Muscle of arm (tissue), 12 donors: Measurements from ENCODE around the gene ZMYND8. TPM values are rescaled to one million over a fixed set of nuclear protein-coding genes. Genes with fewer than 3 reads are reported as not detected.
A peak's percentile ranks its signal among the peaks of the same experiment; 100 is the strongest.
"Not testable (repeated sequence)": the region's sequence is repeated elsewhere in the genome, so short reads cannot be mapped to it uniquely, and the experiment has no call there.

Source experiments
- DNase-seq: peaks from one replicate; pipeline ENCODE4 v3.0.0-alpha.2; 2013
- polyA plus RNA-seq, 12 donors: library from polyadenylated mRNA; unstranded; fragments of 120-200 nt; gene quantifications; one replicate each; pipeline ENCODE4 v1.2.1, GENCODE V29; 2013; ENCODE audit not compliant: insufficient read length in 12 of 12

ZMYND8 gene
- polyA plus RNA-seq, 12 donors = 14.7 to 83.9 (median 17.1) TPM

DNA sequence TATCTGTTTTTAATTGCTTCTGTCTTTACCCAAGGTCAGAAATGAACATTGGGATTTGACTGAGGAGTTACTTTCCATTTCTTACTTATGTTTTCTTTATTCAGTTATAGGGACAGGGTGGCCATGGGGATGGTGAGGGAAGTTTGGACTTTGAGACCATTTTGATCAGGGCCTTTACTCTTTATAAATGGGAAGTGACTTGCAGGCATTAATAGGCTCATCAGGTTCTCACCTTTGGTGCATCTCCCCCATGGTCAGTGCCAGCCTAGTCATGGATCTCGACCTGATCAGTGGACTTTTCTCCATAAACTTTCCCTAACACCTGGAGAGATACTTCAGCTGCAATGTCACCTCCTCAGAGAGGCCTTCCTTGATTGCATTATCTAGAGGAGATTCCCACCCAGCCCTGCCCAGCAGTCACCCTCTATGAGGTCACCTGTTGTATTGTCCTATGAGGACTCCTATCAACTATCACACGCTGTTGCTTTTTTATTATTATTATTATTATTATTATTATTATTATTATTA lies 16.8 kb upstream of the ZMYND8 start:
- DNase-seq = no peak

DNA sequence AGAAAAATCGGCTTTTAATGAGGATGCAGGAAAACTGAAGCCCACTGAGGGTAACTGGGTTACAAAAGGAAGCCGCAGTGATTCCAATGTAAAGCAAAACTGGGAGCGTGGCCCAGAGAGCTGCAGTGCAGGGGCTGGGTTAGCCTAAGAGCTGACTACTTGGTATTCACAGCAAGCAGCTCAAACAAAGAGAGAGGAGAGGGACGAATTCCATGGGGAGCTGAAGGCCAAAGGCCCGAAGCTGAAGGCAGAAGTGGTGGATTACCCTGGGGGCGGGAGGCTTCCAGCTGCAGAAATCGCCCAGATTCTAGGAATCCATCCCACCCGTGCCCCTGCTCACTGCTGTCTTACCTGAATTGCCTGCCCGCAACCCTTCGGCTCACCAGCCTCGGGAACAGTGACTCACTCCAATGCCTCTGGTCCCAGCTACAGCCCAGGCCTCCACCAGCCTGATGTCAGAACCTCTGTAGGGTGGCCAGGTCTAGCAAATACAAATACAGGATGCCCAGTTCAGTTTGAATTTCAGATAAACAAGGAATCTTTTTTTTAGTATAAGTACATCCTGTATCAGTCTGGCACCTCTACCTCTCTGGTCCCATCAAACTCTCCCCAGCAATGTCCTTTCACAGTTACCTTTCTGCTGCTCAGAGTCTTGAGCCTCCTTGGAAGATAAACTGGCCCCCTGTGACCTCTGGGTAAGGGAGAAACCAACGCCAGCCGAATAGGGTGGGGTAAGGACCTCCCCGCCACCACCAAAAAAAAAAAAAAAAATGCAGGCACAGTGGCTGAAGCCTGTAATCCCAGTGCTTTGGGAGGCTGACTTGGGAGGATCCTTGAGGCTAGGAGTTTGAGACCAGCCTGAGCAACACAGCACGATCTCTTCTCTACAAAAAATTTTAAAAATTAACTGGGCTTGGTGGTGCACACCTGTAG lies 14.6 kb upstream of the ZMYND8 start:
- DNase-seq = no peak

DNA sequence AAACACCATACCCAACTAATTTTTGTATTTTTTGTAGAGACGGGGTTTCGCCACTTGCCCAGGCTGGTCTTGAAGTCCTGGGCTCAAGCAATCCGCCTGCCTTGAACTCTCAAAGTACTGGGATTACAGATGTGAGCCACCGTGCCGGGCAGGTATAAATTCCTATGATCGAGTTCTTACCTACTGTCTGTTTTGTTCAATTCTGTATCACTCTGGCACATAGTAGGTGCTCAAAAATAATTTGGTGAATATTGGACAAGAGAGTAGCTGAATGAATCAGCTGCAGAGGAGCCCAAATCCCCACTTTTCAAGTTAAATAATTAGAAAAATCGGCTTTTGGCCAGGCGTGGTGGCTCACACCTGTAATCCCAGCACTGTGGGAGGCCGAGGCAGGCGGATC lies 13.7 kb upstream of the ZMYND8 start:
- no peak for DNase-seq

DNA sequence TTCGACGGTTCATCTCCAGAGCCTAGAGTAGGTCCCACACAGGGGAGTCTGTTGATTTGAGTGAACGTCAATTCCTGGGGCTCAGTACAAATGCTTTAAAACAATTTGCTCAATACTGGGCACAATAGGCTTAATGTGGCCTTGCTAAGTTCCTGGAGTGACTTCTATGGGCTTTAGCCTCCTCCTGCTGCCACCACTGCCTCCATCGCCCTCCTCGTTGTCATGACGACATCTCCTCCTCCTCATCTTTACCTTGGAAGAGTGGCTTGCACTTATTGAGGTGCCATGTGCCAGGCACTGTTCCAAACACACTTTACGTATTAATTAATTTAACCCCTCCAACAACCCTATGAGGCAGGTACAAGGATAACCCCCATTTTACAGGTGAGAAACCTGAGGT lies 11.8 kb upstream of the ZMYND8 start:
- DNase-seq = no peak

DNA sequence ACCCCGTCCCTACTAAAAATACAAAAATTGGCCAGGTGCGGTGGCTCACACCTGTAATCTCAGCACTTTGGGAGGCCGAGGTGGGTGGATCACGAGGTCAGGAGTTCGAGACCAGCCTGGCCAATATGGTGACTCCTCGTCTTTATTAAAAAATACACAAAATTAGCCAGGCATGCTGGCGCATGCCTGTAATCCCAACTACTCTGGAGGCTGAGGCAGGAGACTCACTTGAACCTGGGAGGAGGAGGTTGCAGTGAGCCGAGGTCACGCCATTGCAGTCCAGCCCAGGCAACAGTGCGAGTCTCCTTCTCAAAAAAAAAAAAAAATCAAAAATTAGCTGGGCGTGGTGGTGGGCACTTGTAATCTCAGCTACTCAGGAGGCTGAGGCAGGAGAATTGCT lies 9.8 kb upstream of the ZMYND8 start:
- DNase-seq = not testable (repeated sequence)

DNA sequence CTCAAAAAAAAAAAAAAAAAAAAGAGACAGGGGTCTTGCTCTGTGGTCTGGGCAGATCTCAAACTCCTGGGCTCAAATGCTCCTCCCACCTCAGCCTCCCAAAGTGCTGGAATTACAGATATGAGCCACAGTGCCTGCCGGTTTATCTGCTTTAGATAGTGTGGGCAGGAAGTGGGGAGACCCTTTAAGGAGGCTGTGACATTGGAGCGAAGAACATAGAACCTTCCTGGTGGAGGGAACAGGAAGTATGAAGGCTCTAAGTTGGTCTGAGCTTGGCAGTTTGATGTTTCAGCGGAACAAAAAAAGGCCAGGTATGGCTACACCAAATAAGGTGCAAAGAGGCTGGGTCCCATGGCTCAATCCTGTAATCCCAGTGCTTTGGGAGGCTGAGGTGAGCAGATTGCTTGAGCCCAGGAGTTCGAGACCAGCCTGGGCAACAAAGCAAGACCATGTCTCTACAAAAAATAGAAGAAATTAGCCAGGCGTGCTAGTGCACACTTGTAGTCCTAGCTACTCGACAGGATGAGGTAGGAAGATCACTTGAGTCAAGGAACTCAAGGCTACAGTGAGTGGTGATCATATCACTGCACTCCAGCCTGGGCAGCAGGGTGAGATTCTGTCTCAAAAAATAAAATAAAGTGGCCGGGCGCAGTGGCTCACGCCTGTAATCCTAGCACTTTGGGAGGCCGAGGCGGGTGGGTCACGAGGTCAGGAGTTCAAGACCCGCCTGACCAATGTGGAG lies 8.7 kb upstream of the ZMYND8 start:
- DNase-seq = no peak

DNA sequence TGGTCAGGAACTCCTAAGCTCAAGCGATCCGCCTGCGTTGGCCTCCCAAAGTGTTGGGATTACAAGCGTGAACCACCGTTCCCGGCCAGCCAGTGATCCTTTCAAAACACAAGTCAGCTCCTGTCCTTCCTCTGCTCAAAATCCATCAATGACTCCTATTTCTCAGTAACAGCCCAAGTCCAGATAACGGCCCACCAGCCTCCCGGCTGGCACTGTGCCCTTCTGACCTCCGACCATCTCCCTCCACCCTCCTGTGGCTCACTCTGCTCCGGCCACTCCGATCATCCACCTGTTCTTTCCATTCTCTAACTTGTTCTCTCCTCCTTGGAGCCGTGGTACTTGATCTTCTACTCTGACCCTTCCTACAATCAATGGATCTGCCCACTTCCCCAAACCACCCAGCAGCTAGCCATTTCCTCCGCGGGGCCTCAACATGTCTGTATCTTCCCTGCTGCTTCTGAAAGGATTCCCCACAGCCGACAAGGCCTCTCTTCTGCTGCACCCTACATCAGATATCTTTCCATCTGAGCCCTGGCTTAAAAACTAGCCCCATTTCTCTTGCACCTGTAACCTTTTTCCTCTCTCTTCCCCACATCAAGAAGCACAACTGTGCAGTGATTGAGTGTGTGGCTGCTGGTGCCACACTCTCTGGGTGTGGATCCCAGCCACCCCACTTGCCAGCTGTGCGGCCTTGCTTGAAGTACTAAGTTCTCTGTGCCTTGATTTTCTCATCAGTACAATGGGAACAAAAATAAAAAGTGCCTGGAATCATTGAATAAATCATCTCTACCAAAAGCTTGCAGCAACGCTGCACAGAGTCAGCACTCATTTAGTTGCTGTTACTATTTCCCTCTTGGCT lies 6.1 kb upstream of the ZMYND8 start:
- DNase-seq = no peak

DNA sequence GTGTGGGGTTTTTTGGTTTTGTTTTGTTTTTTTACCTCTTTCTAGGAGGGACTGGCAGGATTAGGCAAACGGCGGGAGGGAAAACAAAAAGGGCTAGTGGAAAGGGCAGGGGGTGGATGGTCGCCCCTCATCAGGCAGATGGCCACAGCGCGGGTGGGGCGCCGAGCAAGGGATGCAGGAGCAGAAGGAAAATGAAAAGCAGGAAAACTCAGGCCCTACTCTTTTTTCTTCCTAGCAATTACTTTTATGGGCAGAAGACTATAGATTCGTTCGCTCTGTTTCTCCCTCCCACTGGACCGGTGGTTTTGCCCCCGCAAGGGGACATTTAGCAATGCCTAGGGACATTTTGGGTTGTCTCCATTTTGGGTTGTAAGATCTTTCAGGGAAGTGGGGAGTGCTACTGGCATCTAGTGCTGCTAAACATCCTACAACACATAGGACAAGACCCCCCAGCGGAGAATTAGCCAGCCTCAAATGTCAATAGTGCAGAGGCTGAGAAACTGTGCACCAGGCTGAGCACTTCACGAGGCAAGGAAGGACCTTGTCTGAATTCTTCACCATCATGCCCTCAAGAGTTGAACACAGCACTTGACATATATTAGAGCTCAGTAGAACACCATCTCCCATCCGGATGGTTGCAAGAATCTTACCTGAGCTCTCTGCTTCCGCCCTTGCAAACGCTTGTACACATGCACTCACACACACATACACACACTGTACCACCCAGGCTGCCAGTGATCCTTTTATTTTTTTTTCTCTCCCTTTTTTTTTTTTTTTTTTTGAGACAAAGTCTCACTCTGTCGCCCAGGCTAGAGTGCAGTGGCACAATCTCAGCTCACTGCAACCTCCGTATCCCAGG lies 4.8 kb upstream of the ZMYND8 start:
- no peak for DNase-seq

DNA sequence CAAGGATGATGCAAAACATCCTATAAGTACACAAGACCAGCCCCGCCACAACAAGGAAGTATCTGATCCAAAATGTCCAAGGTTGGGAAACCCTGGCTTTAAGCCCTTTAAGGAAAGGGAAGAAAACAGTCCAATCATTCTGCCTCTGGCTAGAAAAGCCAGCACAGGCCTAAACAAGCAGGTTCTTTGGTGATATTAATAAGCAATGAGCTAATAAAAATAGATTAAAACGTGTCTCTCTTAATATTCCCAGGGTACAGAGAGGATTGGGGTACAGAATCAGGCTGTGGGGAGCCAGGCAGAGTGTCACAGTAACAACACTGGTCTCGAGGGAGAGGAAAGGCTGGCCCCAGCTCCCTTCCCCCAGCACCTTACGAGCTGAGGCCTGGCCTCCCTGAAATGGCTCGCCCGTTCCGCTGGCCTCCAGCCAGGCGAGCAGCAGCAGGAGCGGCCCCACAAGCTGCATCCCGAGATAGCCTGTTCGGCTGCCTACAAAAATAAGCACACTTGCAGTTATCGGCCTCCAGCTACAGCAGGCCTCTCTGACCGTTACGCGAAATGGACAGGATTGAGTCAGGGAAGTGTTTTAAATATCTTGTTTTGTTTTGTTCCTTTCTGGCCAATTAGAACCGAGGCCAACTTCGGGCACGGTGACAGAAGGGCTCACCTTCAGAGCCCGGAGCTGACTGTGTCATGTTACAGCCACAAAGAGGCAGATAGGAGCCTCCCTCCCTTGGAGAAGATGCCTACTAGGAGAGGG lies 4.0 kb upstream of the ZMYND8 start:
- peak; percentile 74 for DNase-seq

DNA sequence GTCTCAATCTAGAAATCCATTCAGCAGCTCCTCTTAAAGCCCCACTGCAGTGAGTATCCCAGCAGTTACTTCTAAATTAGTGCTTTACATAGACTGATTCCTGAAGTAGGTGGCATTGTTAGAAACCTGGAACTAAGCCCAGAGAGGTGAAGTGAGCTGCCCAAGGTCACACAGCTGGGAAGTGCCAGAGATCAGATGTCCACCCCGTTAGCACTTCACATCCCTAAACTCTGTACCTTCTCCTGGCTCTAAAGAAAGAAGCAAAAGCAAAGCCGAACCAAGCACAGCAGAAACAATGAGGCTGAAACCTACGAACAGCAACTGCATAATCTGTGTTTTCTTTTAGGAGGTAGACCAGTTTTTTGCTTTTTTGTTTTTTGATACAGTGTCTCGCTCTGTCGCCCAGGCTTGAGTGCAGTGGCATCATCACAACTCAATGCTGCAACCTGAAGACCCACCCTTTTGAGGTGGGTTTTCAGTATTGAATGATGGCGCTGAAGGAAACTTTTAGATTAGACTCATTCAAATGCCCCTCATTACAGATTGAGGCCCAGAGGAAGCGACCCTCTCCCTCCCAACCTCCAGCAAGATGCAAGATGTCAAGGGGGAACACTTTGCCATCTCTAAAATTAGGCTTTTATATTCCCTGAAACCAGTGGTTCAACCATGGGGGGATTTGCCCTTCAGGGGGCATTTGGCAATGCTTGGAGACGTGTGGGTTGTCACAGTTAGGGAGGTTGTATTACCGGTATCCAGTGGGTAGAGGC lies 3.2 kb upstream of the ZMYND8 start:
- no peak for DNase-seq

DNA sequence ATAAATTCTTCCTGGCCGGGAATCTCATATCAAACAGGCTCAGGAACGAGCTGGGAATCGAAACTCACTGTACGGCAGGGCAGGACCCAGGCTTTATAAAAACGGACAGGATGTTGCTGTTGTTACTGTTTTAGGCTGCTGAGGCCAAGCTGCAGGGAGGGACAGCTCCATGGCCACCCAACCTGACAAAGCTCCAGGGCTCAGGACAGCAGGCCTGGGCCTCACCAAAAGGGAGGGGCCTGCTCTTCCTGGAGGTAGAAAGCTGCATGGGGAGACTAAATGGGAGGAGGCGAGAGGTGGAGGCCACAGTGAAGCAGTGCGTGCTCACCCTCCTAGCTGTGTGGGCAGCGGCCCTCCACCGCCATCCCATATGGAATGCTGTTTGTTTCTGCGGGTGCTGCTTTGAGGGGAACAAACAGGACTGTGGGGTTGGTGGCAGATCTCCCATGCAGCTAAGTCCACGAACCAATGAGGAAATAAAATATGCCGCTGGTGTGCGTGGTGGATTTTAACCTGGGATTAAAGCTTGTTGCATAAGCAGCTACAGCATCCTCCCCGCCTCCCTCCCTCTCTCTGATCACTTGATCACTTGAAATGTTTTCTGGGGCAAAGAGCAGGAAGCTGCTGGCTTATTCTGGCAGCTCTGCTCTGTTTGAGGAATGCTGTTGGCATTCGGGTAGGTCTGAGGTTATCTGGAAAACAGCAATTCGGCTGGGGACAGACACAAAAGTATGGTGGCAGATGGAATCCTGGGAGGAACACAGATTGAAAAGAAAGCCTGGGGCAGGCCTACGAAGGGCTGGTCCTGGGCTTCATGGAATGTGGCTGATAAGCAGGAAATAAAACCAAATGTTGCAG lies 2.4 kb upstream of the ZMYND8 start:
- no peak for DNase-seq

DNA sequence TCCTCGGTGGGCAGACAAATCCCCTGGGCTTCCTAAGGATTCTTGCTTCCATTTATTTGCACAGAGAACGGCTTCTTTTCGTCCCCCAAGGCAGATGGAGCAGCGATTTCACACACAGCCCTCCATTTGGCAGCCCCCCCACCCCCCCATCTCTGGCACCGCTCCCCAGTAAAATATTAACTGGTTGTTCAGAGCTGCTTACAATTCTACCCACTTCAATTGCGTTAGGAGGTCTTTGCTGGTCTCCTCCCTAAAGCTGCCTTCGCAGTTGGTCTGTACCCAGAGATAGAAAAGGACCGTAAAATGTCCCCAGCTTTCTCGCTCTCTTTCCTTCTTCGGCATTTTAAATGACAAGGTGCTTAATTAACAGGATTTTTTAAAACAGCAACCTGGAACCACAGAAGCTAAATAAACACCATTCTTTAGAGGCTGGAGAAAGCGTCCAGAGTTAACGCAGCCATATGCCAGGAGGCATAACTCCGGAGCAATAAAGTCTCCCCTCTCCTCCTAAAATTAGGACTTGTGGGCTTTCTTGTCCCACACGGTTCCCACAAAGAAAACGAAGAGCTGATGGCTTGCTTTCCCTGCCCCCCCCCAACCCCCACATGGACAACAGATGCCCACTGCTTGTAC lies 1.7 kb upstream of the ZMYND8 start:
- no peak for DNase-seq

DNA sequence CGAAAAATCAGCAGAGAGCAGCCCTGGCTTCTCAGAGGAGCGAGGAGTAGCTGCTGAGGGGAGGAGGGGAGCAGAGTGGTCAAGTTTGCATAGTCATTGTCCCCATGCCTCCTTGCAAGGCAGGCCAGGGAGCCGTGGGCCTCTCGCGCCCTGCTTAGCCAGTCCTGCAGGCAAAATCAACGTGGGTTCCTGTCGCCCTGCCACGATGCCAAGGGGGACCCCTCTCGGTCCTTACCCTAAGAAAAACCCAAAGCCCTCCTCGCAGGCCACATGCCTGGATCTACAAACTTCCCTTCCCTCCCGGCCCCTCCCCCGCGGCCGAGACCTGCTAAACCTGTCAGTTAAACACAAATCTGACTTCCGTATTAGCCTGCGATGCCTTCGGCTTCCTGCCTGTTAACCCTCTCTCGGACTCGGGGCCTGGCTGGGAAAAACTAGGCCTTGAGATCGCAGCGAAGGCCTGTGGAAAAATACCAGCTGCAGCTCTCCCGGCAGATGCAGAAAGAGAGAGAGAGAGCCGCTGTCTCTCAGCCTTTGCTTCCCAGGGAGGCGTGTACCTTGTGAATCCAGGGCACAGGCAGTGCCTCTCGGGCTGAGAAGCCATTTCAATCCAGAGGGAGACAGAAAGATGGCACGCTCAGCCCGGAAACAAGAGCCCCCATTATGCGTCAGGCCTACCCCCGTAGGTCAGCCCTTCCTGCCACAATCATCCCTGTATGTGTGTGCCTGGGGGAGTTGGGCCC lies 968 bp upstream of the ZMYND8 start:
- DNase-seq = peak; percentile 80

DNA sequence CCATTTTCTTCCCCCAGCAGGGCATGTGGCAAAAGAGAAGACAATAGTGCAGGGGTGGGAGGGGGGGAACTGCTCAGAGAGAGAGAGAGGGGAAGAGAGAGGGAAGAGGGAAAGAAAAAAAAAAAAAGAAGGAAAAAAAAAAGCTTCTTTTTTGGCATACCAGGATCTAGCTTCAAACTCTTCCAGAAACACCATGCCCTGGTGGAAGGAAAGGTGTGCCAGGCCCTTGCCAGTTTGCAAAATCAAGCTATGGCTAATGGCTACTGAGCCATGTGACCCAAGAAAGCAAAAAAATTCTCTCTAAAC lies 326 bp downstream of the ZMYND8 start:
- no peak for DNase-seq

DNA sequence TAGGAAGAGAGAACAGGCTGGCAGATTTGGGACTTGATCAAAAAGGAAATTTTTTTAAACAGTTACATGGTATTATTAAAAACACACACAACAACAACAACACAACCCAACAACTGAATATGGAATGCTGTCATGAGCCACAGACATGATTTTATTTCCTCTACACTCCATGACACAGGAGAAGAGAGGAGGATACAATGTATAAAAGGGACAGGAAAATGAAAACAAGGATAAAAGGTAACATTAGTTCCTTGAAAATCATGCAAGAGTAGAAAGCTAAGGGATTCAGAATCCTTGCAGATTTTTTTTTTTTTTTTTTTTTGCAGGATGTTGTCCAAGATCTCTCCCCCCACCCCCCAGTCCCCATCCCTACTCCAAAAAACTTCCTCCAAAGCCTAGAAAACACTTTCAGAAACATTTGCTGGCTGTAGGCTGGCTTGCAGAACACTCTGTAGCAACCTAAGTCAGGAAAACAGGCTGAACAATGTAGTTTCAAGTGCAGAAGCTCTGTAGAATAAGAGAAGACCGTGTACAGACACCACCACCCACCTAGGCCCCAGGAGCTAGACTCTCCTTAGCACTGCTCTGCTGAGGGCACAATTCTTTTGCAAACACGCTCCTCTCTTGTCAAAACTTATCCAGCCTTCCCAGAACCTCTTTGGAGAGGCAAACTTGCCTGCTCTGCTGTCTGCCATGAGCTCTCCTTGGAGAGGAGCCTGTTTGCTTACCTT lies 845 bp downstream of the ZMYND8 start:
- DNase-seq = no peak

DNA sequence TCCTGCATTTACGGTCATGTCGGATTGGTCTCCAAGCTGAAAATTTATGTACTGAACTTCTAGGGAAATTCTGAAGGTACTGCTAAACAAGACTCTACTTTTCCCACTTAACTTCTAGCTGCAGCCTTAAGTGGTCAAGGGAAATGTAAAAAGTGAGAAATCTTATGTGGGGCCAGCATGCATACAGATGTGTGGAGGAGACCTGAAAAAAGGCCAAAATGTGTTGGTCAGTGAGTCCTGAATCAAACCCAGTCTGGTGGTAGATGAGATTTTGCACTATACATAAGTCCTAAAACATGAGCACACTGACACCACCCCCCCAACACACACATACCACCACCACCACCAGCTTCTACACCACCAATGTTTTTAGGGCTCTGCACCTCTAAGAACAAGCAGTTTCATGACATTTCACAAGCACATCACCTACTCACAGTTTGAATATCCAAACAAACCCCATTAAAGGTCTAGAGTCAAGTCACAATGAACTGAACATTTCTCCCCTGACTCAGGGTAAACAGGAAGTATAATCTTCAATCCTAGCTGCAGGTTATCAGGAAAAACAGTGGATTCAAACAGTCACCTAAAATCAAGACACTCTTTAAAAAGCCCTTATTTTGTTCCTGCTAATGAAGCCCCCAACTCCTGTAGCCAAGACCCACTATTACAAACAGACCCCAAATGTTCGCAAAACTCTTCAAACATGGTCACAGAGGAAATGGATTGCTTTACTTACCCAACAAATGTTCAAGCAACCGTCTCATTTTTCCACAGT lies 1.6 kb downstream of the ZMYND8 start:
- DNase-seq = no peak
